GM19455 (cell line): ENCODE data around the gene LIME1.

ENCODE experiments used
- ATAC-seq: cut with Tn5 transposase; IDR thresholded peaks from one replicate; pipeline ENCODE4 v1.9.1; 2021; ENCODE audit not compliant: unreplicated experiment

The LIME1 gene

GRCh38 chr20:63737945-63738686 lies 1.7 kb downstream of the LIME1 start:
- ATAC-seq: no peak

GRCh38 chr20:63738687-63739129 lies 2.2 kb downstream of the LIME1 start:
- no peak for ATAC-seq

GRCh38 chr20:63739130-63740069 lies 2.9 kb downstream of the LIME1 start, which contains the start of gene SLC2A4RG:
SLC2A4RG (plus strand) TSS chr20:63739776; CDS start chr20:63739913, 137 bp downstream.
- ATAC-seq: no peak

- no peak for ATAC-seq
Measured at GRCh38 chr20:63740070-63740626, 3.7 kb downstream of the LIME1 start.

- ATAC-seq: no peak
Measured at GRCh38 chr20:63740627-63741353, 4.3 kb downstream of the LIME1 start.

- ATAC-seq: no peak
Measured at GRCh38 chr20:63741354-63741675, 4.9 kb downstream of the LIME1 start.

GRCh38 chr20:63741676-63742380 lies 5.4 kb downstream of the LIME1 start:
- no peak for ATAC-seq

- no peak for ATAC-seq
Measured at GRCh38 chr20:63742381-63743024, 6.0 kb downstream of the LIME1 start.

- ATAC-seq: no peak
Measured at GRCh38 chr20:63743210-63743970, 6.9 kb downstream of the LIME1 start.

- ATAC-seq: no peak
Measured at GRCh38 chr20:63744158-63744557, 7.7 kb downstream of the LIME1 start.

- no peak for ATAC-seq
Measured at GRCh38 chr20:63744574-63745423, 8.3 kb downstream of the LIME1 start.

GRCh38 chr20:63745424-63745805 lies 9.0 kb downstream of the LIME1 start:
- no peak for ATAC-seq

GRCh38 chr20:63745961-63746731 lies 9.7 kb downstream of the LIME1 start:
- ATAC-seq: no peak

- no peak for ATAC-seq
Measured at GRCh38 chr20:63746751-63747315, 10.4 kb downstream of the LIME1 start.

- no peak for ATAC-seq
Measured at GRCh38 chr20:63747622-63748069, 11.2 kb downstream of the LIME1 start.

GRCh38 chr20:63748070-63748933 lies 11.8 kb downstream of the LIME1 start:
- no peak for ATAC-seq
